RWPE2 (cell line): Measurements from ENCODE around the gene PPIC.

ENCODE experiments used
- ATAC-seq: fragments of 200-7000 bp; cut with Tn5 transposase; 3 replicates; pipeline ENCODE4 v1.9.1; 2021; ENCODE audit warnings: low read depth
- DNase-seq: peaks from one replicate; pipeline ENCODE4 v3.0.0-alpha.2; 2020; ENCODE audit warnings: low spot score
- H3K27ac ChIP-seq: fragments of 450-650 bp; 2 replicates; pipeline ENCODE4 v1.5.1; 2017; ENCODE audit warnings: mild to moderate bottlenecking; ENCODE audit not compliant: poor library complexity, severe bottlenecking
- H3K27me3 ChIP-seq: fragments of 250-450 bp; sonication (Bioruptor Pico); 2 replicates; pipeline ENCODE4 v1.5.1; 2021; ENCODE audit warnings: mild to moderate bottlenecking, moderate library complexity; ENCODE audit not compliant: insufficient read depth, poor library complexity, severe bottlenecking
- H3K36me3 ChIP-seq: fragments of 250-450 bp; sonication (Bioruptor Pico); 2 replicates; pipeline ENCODE4 v1.5.1; 2020; ENCODE audit warnings: low read depth, mild to moderate bottlenecking, moderate library complexity
- H3K4me1 ChIP-seq: fragments of 250-450 bp; sonication (Bioruptor Pico); 2 replicates; pipeline ENCODE4 v1.5.1; 2021; ENCODE audit warnings: mild to moderate bottlenecking, moderate library complexity; ENCODE audit not compliant: insufficient read depth, poor library complexity, severe bottlenecking
- H3K4me3 ChIP-seq: fragments of 250-450 bp; sonication (Bioruptor Pico); 2 replicates; pipeline ENCODE4 v1.5.1; 2021; ENCODE audit warnings: mild to moderate bottlenecking, moderate library complexity; ENCODE audit not compliant: severe bottlenecking
- H3K9me3 ChIP-seq: fragments of 250-450 bp; sonication (Bioruptor Pico); 2 replicates; pipeline ENCODE4 v1.5.1; 2021; ENCODE audit warnings: mild to moderate bottlenecking, moderate library complexity; ENCODE audit not compliant: severe bottlenecking
- CTCF ChIP-seq: fragments of 450-650 bp; IDR thresholded peaks from one replicate; pipeline ENCODE4 v1.5.1; 2017; ENCODE audit warnings: mild to moderate bottlenecking, moderate library complexity; ENCODE audit not compliant: poor library complexity, severe bottlenecking

The PPIC gene

GRCh38 chr5:123014689-123015088 is 21.8 kb downstream of the PPIC start:
- no peaks in the 10 kb centered on the region for H3K9me3 ChIP-seq
- no peaks in the 10 kb centered on the region for H3K36me3 ChIP-seq
- no peak overlapping the region for H3K27ac ChIP-seq
- no peak for TF ChIP-seq CTCF
- H3K27me3 ChIP-seq: no peaks in the 10 kb centered on the region
- ATAC-seq (no peak), DNase-seq (no peak)
- H3K4me1 ChIP-seq: no peaks in the 10 kb centered on the region
- no peak overlapping the region for H3K4me3 ChIP-seq

- H3K27me3 ChIP-seq: no peaks in the 10 kb centered on the region
- H3K9me3 ChIP-seq: no peaks in the 10 kb centered on the region
- H3K36me3 ChIP-seq: peaks cover 5% of the 10 kb centered on the region; the same call in 1 of the 2 replicates
- ATAC-seq (no peak), DNase-seq (no peak)
- H3K27ac ChIP-seq: no peak overlapping the region
- H3K4me3 ChIP-seq: no peak overlapping the region
- TF ChIP-seq CTCF: no peak
- no peaks in the 10 kb centered on the region for H3K4me1 ChIP-seq
Measured at GRCh38 chr5:123012321-123012720, 24.2 kb downstream of the PPIC start.

GRCh38 chr5:123007754-123008153 is 28.8 kb downstream of the PPIC start:
- no peak for DNase-seq
- Histone ChIP-seq H3K27me3 (no peaks in the 10 kb centered on the region), H3K27ac (no peak overlapping the region), H3K4me1 (no peaks in the 10 kb centered on the region), H3K4me3 (no peak overlapping the region), H3K9me3 (no peaks in the 10 kb centered on the region), H3K36me3 (peaks cover 5% of the 10 kb centered on the region; the same call in 1 of the 2 replicates)
- ATAC-seq: no peak
- no peak for TF ChIP-seq CTCF

- no peak for ATAC-seq
Measured at GRCh38 chr5:123007182-123007581, 29.3 kb downstream of the PPIC start.

More at GRCh38 chr5:123007182-123007581, 29.3 kb downstream of the PPIC start:
- DNase-seq: no peak
- TF ChIP-seq CTCF: no peak
- H3K4me3 ChIP-seq: no peak overlapping the region
- H3K36me3 ChIP-seq: peaks cover 5% of the 10 kb centered on the region; the same call in 1 of the 2 replicates
- no peaks in the 10 kb centered on the region for H3K9me3 ChIP-seq
- no peaks in the 10 kb centered on the region for H3K27me3 ChIP-seq
- no peak overlapping the region for H3K27ac ChIP-seq
- H3K4me1 ChIP-seq: no peaks in the 10 kb centered on the region
